Measurements from ENCODE around the gene ABCD4.

ABCD4 gene

GRCh38 chr14:74302152-74302628 lies 544 bp downstream of the ABCD4 start:
- peak; percentile 59 for DNase-seq (ENCODE audit: low read depth)

GRCh38 chr14:74301594-74302151 lies 1.1 kb downstream of the ABCD4 start:
- DNase-seq (ENCODE audit: low read depth), result no peak

GRCh38 chr14:74299061-74299545 lies 3.6 kb downstream of the ABCD4 start:
- DNase-seq (ENCODE audit: low read depth), result peak; percentile 65

- no peak for DNase-seq (ENCODE audit: low read depth)
Measured at GRCh38 chr14:74297986-74298385, 4.7 kb downstream of the ABCD4 start.

- no peak for DNase-seq (ENCODE audit: low read depth)
Measured at GRCh38 chr14:74296037-74296467, 6.7 kb downstream of the ABCD4 start.

- DNase-seq (ENCODE audit: low read depth), result no peak
Measured at GRCh38 chr14:74293606-74294005, 9.1 kb downstream of the ABCD4 start.

GRCh38 chr14:74292061-74292460 lies 10.7 kb downstream of the ABCD4 start:
- DNase-seq (ENCODE audit: low read depth), result no peak

GRCh38 chr14:74290415-74290814 lies 12.3 kb downstream of the ABCD4 start:
- DNase-seq (ENCODE audit: low read depth), result peak; percentile 35

GRCh38 chr14:74289801-74290200 lies 12.9 kb downstream of the ABCD4 start:
- no peak for DNase-seq (ENCODE audit: low read depth)

- no peak for DNase-seq (ENCODE audit: low read depth)
Measured at GRCh38 chr14:74286736-74287135, 16.0 kb downstream of the ABCD4 start.

GRCh38 chr14:74281069-74281468 lies 21.7 kb downstream of the ABCD4 start:
- no peak for DNase-seq (ENCODE audit: low read depth)

- no peak for DNase-seq (ENCODE audit: low read depth)
Measured at GRCh38 chr14:74278080-74278479, 24.7 kb downstream of the ABCD4 start.

- peak; percentile 70 for DNase-seq (ENCODE audit: low read depth)
Measured at GRCh38 chr14:74275241-74275841, 27.4 kb downstream of the ABCD4 start.

GRCh38 chr14:74271365-74271764 lies 31.4 kb downstream of the ABCD4 start:
- DNase-seq (ENCODE audit: low read depth), result no peak

GRCh38 chr14:74270382-74271177 lies 32.2 kb downstream of the ABCD4 start:
- DNase-seq (ENCODE audit: low read depth), result peak; percentile 85

GRCh38 chr14:74267588-74267987 lies 35.1 kb downstream of the ABCD4 start:
- DNase-seq (ENCODE audit: low read depth), result no peak

- DNase-seq (ENCODE audit: low read depth), result no peak
Measured at GRCh38 chr14:74265301-74265965, 37.3 kb downstream of the ABCD4 start.

GRCh38 chr14:74263921-74264320 lies 38.8 kb downstream of the ABCD4 start:
- DNase-seq (ENCODE audit: low read depth), result no peak

- no peak for DNase-seq (ENCODE audit: low read depth)
Measured at GRCh38 chr14:74263181-74263580, 39.6 kb downstream of the ABCD4 start.

GRCh38 chr14:74262076-74262475 lies 40.7 kb downstream of the ABCD4 start:
- no peak for DNase-seq (ENCODE audit: low read depth)

GRCh38 chr14:74261288-74261687 lies 41.4 kb downstream of the ABCD4 start:
- no peak for DNase-seq (ENCODE audit: low read depth)

- DNase-seq (ENCODE audit: low read depth), result no peak
Measured at GRCh38 chr14:74260525-74261233, 42.1 kb downstream of the ABCD4 start.
